Left kidney (tissue), 2 donors: Measurements from ENCODE around the gene HLA-E. TPM values are rescaled to one million over a fixed set of nuclear protein-coding genes. Genes with fewer than 3 reads are reported as not detected.
A peak's percentile ranks its signal among the peaks of the same experiment; 100 is the strongest.
"Not testable (repeated sequence)": the region's sequence is repeated elsewhere in the genome, so short reads cannot be mapped to it uniquely, and the experiment has no call there.

Source experiments
- DNase-seq: peaks from one replicate; pipeline ENCODE4 v3.0.0-alpha.2; 2013
- polyA plus RNA-seq: library from polyadenylated mRNA; unstranded; fragments of 120-200 nt; gene quantifications from one replicate; pipeline ENCODE4 v1.2.1, GENCODE V29; 2013; ENCODE audit not compliant: insufficient read length

The HLA-E gene
- polyA plus RNA-seq, 1 donor, result 85.1 TPM

GRCh38 chr6:30475116-30475515 lies 14.2 kb upstream of the HLA-E start:
- not testable (repeated sequence) for DNase-seq

DNA sequence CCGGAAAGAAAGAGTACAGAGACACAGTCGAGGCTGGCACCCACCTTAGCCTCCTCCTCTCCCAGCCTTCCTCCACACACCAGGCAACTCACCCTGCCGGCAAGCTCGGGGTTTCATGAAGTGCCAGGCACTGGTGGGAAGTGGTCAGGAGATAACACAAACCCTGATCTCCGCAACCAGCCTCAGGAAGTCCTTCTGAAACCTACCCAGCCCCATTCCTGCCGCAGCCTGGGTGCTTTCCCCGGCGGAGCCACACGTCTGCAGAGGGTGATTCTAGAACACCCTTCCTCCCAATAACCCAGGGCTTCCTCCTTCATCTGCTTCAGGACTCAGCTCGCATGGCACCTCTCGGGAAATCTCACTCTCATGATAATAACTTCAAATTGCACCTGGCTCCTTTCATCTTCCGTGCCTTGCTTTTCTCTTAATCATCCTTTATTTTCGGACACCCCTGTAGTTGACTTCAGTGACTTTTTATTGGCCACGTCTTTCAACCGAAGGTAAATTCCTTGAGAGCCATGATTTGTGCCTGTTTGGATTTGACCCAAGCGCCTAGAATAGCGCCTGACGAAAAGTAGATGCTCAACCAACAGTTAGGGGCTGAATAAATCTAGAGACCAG lies 8.7 kb upstream of the HLA-E start:
- no peak for DNase-seq

DNA sequence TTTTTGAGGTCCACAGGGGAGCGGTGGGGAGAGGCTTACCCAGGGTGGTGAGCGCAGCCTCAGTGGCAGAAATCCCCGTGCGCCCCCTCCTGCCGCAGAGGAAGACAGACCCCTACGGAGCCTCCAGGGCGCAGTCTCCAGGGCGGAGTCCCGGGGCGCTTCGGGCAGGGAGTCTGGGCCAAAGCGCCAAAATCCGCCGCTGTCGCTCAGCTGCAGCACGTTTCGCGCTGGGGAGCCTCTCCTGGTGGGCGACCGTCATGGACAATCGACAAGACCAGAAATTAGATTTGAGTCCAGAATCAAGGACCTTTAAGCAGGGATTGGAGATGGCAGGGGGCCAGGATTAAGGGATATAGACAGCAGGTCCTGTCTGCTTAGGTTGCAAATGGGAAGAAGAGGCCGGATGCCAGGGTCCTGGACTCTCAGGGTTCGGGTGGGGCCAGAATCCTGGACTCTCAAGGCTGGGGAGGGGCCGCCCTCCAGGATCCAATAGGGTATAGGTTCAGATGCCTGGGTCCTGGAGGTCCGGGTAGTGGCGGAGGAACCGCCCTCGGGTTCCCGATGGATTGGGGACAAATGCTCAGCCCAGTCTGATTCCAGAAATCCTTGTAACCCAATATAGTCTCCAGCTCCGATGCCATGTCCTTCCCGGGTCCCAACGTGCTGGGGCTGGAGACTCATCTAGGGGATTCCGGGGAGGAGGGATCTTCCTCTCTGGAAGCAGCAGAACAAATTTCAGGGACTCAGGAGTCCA lies 7.9 kb upstream of the HLA-E start:
- DNase-seq, result no peak

DNA sequence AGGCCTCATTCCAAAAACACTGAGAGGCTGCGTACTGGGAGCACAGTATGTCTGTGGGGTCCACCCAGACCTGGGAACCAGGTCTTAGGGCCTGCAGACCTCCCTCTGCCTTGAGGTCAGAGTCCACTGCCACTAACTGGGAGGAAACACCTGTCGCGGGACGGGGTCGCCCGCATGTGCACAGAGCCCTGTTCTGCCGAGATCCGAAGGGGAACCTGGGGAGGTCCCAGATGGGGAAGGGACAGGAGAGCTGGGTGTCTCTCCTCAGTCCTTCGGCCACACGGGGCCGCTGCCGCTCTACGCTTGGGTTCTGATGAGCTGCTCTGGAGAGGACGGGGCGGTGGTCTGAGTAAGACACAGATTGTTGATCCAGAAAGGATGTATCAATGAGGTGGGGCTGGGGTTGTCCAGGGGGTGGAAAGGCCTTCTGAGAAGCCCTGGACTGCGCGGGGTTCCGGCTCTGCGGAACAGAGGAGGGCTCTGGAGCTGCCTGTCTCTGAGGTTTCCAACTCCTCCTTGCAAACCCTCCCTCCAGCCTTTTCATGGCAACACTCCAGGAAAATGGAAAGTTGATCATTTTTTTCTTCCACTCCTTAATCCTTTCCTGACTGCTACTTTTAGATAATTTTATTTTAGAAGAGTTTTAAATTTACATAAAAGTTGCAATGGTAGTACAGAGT lies 7.2 kb upstream of the HLA-E start:
- DNase-seq, result peak; percentile 72

- peak; percentile 71 for DNase-seq
Observed at GRCh38 chr6:30483677-30484279, 5.5 kb upstream of the HLA-E start.

DNA sequence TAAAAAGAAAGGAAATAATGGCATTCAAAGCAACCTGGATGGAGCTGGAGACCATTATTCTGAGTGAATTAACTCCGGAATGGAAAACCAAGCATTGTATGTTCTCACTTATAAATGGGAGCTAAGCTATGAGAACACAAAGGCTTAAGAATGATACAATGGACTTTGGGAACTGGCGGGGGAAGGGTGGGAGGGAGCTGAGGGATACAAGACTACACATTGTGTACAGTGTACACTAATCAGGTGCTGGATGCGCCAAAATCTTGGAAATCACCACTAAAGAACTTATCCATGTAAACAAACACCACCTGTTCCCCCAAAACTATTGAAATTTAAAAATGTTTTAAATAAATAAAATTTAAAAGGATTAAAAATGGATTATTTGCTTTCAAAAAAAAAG lies 4.1 kb upstream of the HLA-E start:
- DNase-seq, result no peak

GRCh38 chr6:30487926-30488325 lies 1.4 kb upstream of the HLA-E start:
- no peak for DNase-seq

DNA sequence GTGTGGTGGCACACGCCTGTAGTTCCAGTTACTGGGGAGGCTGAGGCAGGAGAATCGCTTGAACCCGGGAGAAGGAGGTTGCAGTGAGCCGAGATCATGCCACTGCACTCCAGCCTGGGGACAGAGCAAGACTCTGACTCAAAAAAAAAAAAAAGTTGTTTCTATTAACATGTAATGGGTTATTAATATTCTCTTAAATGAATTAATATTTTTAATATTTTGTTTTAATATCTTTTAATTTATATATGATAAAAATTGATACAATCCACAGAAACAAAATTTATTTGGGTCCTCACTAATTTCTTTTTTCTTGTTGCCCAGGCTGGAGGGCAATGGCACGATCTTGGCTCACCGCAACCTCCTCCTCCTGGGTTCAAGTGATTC lies 620 bp upstream of the HLA-E start:
- DNase-seq, result not testable (repeated sequence)

GRCh38 chr6:30490026-30490876 lies 942 bp downstream of the HLA-E start:
- DNase-seq, result peak; percentile 55

- DNase-seq, result not testable (repeated sequence)
Observed at GRCh38 chr6:30491291-30491953, 2.1 kb downstream of the HLA-E start.

GRCh38 chr6:30491991-30492952 lies 3.0 kb downstream of the HLA-E start:
- no peak for DNase-seq

DNA sequence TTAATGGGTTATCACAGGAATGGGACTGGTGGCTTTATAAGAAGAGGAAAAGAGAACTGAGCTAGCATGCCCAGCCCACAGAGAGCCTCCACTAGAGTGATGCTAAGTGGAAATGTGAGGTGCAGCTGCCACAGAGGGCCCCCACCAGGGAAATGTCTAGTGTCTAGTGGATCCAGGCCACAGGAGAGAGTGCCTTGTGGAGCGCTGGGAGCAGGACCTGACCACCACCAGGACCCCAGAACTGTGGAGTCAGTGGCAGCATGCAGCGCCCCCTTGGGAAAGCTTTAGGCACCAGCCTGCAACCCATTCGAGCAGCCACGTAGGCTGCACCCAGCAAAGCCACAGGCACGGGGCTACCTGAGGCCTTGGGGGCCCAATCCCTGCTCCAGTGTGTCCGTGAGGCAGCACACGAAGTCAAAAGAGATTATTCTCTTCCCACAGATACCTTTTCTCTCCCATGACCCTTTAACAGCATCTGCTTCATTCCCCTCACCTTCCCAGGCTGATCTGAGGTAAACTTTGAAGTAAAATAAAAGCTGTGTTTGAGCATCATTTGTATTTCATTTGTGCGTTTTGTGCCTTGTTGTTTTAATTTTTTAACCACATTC lies 4.4 kb downstream of the HLA-E start:
- no peak for DNase-seq

DNA sequence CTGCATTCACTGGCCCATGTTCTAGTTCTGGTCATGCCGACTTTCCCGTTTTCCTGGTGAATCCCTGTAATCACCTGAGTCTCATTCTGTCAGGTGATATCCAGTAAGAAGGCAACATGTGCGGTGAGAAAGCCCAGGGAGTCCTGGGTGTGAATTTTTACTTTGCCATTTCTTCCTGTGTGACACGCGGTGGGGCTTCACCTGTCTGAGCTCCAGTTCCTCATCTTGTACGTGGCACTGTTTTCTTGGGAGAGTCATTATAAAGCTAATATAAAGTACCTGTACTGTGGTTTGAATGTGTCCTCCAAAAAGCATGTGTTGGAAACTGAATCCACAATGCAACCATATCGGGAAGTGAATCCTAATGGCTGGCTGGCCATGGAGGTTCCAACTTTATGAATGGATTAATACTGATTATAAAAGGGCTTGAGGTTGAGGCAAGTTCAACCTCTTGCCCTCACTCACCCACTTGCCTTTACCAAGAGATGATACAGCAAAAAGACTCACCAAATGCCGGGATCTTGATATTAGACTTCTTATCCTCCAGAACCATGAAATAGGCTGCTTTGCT lies 5.1 kb downstream of the HLA-E start:
- no peak for DNase-seq

DNA sequence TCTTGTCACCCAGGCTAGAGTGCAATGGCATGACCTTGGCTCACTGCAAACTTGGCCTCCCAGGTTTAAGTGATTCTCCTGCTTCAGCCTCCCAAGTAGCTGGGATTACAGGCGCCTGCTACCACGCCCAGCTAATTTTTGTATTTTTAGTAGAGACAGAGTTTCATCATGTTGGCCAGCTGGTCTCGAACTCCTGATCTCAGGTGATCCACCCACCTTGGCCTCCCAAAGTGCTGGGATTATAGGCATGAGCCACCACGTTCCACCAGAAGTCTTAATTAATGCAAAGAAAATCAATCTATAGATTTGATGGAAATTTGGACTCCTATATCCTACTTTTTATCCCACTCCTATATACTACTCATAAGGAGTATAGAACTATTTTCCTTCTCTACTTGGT lies 5.8 kb downstream of the HLA-E start:
- DNase-seq, result not testable (repeated sequence)

GRCh38 chr6:30495993-30496392 lies 6.7 kb downstream of the HLA-E start:
- DNase-seq, result no peak

DNA sequence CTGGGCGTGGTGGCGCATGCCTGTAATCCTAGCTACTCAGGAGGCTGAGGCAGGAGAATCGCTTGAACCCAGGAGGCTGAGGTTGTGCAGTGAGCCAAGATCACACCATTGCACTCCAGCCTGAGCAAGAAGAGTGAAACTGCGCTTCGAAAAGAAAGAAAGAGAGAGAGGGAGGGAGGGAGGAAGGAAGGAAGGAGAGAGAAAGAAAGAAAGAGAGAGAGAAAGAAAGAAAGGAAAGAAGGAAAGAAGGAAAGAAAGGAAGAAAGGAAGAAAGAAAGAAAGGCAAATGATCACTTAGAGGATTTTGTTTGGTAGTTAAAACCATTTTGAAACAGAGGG lies 7.9 kb downstream of the HLA-E start:
- DNase-seq, result not testable (repeated sequence)

- DNase-seq, result no peak
Observed at GRCh38 chr6:30497714-30498113, 8.4 kb downstream of the HLA-E start.

DNA sequence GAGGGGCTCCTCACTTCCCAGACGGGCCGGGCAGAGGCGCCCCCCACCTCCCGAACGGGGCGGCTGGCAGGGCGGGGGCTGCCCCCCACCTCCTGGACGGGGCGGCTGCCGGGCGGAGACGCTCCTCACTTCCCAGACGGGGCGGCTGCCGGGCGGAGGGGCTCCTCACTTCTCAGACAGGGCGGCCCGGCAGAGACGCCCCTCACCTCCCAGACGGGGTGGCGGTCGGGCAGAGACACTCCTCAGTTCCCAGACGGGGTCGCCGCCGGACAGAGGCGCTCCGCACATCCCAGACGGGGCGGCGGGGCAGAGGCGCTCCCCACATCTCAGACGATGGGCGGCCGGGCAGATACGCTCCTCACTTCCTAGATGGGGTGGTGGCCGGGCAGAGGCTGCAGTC lies 9.4 kb downstream of the HLA-E start:
- DNase-seq, result not testable (repeated sequence)
